ENCODE results near the gene ACOT6.
"Not testable (repeated sequence)": the region's sequence is repeated elsewhere in the genome, so short reads cannot be mapped to it uniquely, and the experiment has no call there.

The ACOT6 gene

DNA sequence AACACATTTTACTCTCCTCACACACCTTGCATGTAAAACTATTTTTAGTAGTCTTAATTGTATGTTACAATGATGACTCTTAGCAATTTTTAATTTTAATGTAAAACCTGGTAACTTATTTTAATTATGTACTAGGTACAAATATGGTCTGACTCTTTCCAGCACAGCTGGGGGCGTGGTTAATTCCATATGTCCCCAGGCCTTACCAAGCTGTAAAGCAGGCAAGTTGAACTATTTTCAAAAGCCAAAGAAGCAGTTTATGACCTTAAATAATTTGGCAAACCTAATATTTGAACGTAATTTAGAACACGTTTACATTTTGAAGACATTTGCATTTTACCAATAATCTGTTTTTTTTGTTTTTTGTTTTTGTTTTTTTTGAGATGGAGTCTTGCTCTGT, 9.3 kb upstream of the ACOT6 start:
- DNase-seq: no peak

DNA sequence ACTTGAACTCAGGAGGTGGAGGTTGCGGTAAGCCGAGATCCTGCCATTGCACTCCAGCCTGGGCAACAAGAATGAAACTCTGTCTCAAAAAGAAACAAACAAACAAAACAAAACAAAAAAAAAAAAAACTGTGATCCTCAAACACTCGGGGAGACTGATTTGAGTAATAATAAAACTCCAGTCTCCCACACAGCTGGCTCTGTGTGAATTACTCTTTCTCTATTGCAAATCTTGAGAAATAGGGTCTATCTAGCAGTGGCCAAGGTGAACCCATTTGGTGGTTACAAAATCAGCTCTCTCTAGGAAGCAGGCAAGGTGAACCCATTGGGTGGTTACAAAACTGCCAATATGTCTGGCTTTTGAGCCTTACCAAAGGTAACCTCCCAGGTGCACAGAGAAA, 6.0 kb upstream of the ACOT6 start:
- no peak for DNase-seq

DNA sequence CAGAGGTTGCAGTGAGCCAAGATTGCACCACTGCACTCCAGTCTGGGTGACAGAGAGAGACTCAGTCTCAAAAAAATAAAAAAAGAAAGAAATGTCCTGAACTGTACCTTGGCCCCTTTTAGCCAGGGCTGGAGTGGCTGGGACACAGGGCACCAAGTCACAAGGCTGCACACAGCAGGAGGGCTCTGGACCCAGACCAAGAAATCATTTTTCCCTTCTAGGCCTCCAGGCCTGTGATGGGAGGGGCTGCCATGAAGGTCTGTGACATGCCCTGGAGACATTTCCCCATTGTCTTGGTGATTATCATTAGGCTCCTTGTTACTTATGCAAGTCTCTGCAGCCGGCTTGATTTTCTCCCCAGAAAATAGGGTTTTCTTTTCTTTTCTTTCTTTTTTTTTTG, 5.1 kb upstream of the ACOT6 start:
- DNase-seq: no peak

DNA sequence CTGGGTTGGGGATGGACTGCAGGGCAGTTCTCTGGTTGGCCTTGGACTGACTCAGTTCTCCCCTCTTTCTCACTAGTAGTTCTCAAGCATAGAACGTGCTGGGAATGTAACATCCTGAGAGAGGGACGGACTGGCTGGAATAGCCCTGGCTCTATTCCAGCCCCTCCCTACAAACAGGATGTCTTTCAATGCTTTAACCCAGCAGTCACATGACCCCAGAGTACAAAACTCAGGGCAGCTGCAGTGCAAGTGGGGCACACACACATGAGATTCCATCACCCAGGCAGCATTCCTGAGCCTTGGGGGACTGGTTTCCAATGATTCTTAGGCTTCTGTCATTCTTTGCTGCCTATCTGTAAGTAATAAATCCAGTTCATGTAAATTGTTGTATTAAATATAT, 1.6 kb upstream of the ACOT6 start:
- no peak for DNase-seq

DNA sequence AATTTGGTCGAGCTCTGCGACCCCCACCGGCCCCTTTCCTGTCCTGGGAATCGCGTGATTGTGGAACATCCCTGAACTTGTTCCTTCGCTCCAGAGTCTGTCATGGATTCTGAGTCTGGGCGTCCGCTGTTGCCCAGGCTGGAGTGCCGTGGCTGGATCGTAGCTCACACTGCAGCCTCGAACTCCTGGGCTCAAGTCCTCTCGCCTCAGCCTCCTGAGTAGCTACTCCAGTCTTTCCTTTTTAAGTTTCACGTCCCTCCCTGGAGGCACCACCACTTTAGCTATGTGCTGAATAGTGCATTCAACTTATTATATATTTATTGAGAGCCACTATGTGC, 698 bp downstream of the ACOT6 start:
- DNase-seq: no peak

DNA sequence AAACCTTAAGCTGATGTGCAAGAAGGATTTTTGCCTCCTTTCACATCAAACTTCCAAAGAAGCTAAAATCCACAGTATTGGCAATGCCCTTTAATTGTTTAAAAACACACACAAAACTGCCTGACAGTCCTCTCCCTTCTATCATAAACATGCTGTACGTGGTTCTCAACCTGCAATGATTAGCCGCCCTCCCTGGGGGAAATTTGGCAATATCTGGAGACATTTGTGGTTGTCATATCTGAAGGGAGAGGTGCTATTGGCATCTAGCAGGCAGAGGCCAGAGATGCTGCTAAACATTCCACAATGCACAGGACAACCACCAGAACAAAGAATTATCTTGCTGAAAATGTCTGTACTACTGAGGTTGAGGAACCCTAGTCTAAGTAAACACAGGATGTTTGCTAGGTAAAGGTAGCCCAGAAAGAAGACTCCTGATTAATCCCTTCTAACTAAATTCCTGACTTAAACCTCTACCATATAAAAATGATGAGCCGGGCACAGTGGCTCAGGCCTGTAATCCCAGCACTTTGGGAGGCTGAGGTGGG, 1.2 kb downstream of the ACOT6 start:
- DNase-seq: no peak

DNA sequence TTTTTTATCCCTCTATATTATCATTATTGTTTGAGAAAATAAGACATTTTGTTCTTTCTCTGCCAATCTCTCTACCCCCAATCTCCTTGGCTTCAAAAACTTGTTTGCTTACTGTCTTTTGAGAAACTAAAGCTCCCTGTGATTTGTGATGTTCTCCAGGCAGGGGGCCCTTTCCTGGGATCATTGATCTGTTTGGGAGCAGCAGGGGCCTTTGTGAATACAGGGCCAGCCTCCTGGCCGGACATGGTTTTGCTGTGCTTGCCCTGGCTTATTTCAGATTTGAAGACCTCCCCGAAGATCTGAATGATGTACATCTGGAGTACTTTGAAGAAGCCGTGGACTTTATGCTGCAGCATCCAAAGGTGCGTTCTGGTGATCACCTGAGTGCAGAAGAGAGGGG, 4.5 kb downstream of the ACOT6 start:
- DNase-seq: no peak

DNA sequence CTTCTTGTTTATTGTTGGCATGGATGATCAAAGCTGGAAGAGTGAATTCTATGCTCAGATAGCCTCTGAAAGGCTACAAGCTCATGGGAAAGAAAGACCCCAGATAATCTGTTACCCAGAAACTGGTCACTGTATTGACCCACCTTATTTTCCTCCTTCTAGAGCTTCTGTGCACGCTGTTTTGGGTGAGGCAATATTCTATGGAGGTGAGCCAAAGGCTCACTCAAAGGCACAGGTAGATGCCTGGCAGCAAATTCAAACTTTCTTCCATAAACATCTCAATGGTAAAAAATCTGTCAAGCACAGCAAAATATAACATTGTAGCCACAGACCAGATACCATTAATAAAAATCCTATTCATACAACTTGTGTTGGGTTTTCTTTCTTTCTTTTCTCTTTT, 7.2 kb downstream of the ACOT6 start:
- no peak for DNase-seq

DNA sequence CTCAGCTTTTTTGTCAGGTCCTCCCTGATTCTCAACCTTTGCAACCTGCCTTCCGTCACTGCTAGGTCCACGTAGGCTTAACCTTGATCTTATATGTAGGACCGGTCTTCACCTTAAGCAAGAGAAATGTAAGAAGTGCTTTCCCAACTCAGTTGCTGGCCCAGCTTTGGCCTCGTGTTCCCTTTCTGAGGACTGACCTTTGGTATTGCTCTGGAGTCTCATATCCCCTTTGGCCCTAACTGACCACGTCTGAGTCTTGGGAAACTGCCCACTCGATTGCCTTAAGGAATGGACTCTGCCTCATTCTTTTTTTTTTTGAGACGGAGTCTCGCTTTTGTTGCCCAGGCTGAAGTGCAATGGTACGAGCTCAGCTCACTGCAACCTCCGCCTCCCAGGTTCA, 8.0 kb downstream of the ACOT6 start:
- DNase-seq: no peak

DNA sequence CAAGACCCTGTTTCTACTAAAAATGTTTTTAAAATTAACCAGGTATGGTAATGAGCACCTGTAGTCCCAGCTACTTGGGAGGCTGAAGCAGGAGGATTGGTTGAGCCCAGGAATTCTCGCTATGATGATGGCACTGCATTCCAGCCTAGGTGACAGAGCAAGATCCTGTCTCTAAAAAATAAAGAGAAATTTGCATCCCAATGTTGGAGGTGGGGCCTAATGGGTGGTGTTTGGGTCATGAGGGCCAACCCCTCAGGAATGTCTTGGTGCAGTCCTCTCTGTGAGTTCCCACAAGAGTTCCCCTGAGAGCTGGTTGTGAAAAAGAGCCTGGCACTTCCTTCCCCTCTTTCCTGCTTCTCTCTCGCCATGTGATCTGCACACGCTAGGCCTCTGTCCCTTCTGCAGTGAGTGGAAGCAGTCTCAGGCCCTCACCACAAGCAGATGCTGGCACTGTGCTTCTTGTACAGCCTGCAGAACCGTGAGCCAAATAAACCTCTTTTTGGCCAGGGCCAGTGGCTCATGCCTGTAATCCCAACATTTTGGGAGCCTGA, 11.3 kb downstream of the ACOT6 start:
- no peak for DNase-seq

DNA sequence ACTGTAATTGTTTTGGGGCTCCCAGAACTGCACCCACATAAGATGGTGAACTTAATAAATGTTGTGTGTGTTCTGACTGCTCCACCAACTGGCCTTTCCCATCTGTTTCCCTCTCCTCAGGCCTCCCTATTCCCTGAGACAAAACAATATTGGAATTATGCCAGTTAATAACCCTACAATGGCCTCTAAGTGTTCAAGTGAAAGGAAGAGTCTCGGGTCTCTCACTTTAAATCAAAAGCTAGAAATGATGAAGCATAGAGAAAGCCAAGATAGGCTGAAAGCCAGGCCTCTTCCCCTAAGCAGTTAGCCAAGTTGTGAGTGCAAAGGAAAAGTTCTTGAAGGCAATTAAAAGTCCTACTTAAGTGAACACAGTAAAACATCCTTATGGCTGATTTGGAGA, 13.4 kb downstream of the ACOT6 start:
- no peak for DNase-seq

DNA sequence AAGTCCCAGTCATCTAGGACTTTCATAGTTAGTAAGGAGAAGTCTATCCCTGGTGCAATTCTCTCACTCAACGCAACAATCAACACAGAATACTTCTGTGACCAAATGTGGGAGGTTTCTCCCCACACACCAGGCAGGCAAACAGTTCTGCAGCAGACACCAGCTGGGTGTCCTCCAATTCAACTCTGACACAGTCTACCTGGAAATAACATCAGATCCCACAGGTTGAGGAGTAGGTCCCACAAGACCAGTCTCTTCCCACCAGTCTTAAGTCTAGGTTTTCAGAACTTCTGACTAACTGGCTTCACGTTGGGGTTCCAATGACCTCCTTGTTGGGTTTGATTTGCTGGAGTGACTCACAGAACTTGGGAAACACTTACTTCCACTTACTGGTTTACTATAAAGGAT, 14.8 kb downstream of the ACOT6 start:
- DNase-seq: no peak

DNA sequence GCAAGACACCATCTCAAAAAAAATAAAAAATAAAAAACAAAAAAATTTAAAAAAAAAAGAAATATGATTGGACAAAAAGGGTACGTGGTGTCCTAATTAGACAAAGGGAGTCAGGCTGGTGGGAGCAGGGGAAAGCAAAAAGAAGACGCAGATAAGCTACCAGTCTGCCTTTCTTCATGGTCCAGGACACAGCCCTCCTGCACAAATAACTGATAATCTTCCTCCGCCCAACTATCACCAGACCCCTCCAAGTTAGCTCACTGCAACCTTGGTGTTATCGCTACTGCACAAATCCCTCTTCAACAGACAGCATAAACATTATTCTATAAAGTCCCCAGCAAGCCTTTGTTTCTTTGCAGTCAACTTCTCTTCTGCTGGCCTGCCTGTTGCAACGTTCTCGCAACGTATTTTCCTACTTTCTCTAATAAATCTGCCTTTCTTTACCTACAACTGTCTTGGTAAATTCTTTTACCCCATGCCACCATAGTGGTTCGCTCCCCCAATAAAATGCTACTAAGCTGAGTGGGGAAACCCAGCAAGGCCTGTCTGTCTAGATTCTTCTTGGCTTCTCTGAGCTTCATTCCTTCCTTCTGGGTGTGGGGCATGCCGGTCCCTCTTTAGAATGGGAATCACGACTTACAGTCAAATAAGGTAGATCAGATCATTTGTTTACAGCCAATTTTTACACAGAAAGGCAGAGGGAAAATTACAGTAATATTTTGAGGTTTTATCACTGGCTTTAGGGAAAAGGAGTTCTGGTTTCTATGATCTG, 17.9 kb downstream of the ACOT6 start:
- DNase-seq: no peak

DNA sequence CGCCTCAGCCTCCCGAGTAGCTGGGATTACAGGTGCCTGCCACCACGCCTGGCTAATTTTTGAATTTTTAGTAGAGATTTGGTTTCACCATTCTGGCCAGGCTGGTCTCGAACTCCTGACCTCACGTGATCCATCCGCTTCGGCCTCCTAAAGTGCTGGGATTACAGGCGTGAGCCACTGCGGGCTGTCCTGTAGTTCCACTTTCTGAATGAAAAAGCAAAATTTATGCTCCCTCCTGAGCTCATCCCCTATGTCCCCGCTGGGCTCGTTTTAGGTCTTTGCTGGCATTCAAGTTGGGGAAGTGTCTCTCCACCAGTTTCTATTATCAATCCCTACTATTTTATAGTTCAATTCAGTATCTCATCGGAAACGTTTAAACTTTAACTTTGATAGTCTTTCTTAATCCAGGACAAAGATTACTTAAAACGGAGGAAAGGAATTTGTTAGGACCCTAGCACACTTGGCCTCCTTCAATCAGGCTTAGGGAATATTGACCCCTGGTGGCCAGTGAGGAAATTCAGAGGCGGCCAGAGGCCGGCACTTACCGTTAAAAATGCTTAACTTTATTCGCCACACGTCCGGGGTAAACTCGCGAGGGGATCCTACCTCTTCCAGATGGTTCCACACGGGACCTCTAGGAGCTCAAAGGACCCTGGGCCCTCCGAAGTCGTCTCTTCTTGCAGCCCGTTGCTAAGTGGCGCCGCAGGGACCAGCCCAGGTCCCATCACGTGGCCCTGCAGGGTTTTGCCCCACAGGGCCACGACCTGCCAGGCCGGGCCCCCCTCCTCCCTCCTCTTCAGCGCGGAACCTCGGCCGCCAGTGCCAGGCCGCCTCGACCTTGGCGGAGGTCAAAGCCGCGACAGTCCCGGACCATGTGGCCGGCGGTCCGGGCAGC, 21.0 kb downstream of the ACOT6 start:
- DNase-seq: peak; percentile 76

DNA sequence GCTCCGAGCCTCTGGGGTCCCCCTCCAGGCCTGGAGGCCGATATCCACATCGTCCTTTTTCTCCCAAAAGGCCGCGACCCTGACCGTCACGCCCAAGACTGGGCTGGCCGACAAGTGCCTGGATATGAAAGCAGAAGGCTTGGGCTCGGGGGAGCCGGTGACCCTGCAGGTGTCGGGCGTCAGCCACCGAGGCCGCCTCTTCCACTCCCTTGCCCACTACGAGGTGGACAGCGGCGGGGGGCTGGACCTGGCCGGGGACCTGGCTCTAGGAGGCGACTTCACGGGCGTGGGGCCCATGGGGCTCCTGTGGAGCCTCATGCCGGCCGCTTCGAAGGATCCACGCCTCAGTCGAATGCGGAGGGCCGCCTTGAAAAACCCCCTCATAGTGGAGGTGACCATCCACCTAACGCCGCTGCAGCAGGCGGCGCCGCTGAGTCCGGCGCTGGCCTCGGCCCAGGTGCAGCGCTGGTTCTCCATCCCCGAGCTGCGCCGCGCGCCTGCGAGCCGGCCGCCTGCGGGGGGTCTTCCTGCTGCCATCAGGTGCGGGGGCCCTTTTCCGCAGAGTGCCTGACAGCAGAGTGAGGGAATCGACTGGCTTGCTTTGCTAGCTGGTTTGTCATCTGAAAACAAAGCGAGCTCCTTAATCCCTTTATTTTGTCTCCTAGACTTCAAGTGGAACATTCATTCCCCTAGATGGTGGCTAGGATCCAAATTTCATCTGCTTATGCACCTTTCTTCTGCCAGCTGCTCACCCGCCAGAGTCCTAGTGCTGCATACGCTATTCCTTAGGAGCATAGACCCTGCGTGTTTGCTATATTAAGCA, 21.9 kb downstream of the ACOT6 start:
- DNase-seq: peak; percentile 73

DNA sequence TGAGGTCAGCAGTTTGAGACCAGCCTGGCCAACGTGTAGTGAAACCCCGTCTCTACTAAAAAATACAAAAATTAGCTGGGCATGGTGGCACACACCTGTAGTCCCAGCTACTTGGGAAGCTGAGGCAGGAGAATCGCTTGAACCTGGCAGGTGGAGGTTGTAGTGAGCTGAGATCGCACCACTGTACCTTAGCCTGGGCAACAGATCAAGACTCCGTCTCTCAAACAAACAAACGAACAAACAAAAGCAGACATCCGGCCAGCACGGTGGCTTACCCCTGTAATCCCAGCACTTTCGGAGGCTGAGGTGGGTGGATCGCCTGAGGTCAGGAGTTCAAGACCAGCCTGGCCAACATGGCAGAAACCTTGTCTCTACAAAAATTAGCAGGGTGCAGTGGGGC, 24.0 kb downstream of the ACOT6 start:
- DNase-seq: not testable (repeated sequence)

DNA sequence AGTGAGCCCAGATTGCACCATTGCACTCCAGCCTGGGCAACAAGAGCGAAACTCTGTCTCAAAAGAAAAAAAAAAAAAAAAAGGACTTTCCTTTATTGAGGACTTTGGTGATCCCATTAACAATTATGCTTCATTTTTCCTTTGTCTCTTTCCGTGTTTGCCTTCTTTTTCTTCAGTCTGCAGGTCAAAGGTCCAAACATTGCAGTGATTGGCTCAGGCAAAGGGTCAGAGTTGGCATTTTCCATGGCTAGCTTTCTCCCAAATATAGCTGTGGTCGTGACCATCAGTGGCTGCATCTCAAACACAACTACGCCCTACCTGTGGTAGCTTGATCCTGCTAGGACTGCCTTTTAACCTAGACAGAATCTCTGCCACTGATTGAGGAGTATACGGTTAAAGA, 25.5 kb downstream of the ACOT6 start:
- no peak for DNase-seq

DNA sequence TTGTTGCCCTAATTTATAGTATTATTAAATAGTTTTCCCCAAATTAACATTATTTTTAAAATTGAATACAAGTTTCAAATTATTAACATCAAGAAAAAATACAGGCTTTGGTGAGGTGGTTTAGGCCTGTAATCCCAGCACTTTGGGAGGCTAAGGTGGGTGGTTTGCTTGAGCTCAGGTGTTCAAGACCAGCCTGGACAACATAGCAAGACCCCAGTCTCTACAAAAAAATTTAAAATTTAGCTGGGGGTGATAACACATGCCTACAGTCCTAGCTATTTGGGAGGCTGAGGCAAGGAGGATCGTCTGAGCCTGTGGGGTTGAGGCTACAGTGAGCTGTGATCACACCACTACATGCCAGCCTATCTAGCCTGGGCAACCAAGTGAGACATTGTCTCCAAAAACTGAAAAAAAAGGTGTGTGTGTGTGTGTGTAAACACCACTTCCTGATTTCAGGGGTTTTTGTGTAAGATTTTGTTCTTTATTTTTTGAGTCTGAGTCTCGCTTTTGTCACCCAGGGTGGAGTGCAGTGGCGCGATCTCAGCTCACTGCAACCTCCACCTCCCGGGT, 28.6 kb downstream of the ACOT6 start:
- DNase-seq: no peak

DNA sequence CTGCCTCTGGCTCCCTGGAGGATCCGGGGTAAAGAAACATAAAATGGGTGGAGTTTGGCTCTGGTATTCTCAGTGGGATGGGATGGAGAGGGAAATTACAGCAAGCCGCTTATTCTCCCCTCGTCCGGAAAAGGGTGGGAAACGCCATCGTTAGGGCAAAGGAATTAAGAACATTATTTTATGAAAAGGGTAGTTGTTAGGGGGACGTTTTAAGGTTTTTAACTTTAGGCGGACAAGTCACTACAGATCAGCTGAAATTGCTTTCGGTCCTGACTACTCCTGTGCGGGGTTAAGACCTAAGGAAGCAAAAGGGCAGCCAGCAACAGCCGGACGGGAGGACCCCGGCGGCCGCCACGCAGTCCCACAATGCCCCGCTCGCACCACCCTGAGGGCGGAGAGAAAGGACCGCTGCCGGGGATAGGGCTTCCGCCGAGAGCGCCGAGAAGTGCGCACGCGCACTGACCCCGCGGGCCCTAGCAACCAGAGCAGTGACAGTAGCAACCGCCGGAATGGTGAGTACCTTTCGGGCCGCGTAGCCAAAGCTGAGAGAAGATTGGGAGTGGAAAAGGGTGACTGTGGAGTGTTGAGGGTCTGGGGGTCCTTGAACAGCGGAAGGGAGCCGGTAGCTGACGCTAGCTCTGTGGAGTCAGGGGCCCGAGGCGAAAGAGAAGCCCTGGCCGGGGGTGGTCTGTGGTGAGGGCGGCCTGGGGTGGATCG, 32.4 kb downstream of the ACOT6 start, which contains the start of gene DNAL1:
TSS of gene DNAL1 (plus strand) at position 456 of the 717 bp plus-strand sequence. CDS start at position 510, 54 bp downstream.
- peak; percentile 97 for DNase-seq

DNA sequence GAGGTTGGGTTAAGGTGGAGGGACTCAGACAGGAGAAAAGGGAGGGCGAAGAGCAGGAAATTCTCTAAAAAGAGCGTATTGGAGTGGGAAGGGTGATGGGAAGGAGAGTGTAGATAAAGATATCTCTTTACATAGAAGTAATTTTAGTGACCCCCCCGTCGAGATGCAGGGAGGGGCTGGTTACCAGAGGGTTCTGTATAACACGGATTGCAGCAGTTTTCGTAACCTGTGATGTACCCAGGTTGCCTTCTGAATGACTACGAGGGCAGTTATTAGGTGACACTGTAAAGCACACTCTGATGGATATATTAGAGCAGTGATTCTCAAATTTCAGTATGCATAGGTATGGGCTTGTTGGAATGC, 32.9 kb downstream of the ACOT6 start:
- no peak for DNase-seq

DNA sequence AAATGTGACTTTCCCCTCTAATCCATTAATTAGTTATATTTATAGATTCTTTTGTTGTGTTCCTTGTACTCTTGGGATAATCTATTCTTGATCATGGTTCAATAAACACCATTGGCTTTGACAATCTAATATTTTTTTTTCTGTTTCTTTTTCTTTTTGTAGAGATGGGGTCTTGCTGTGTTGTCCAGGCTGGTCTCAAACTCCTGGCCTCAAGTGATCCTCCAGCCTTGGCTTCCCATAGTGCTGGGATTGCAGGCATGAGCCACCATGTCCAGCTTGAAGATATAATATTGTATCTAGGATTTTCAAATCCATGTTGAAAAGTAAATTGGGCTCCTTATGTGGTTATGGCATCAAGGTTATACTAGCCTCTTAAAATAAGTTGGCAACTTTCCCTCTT, 38.7 kb downstream of the ACOT6 start:
- no peak for DNase-seq

DNA sequence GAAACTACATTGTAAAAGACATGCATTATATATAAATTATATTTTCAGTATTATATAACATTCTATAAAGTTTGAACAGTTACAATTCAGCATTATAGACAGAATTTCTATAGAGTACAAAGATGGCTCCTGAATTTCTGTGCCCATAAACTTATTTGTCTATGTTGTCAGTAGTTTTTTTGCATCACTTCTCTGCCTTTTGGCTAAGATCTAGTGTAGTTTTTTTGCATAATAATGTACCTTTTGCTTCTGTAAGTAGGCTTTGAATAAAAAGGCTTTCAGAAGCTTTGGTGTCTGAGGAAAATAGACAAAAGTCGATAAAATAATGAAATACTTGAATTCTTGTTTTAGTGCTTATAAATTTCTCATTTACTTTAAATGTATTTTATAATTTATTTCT, 43.5 kb downstream of the ACOT6 start:
- DNase-seq: no peak

Data from islet precursor cell (in vitro differentiated cells).